HG03064 (cell line): ENCODE results near the gene ISLR2.

Experiments used
- ATAC-seq: cut with Tn5 transposase; IDR thresholded peaks from one replicate; pipeline ENCODE4 v1.9.1; 2021; ENCODE audit warnings: low read depth; ENCODE audit not compliant: unreplicated experiment

Gene ISLR2

GRCh38 chr15:74128785-74129585 lies 1.4 kb upstream of the ISLR2 start:
- ATAC-seq = no peak

- no peak for ATAC-seq
Measured at GRCh38 chr15:74129586-74130154, 716 bp upstream of the ISLR2 start.

- ATAC-seq = no peak
Measured at GRCh38 chr15:74130849-74131627, 652 bp downstream of the ISLR2 start.

- no peak for ATAC-seq
Measured at GRCh38 chr15:74131628-74132413, 1.4 kb downstream of the ISLR2 start.

GRCh38 chr15:74132681-74133651 lies 2.6 kb downstream of the ISLR2 start:
- ATAC-seq = no peak

- ATAC-seq = no peak
Measured at GRCh38 chr15:74133694-74134386, 3.5 kb downstream of the ISLR2 start.

- no peak for ATAC-seq
Measured at GRCh38 chr15:74134387-74135027, 4.1 kb downstream of the ISLR2 start.

- no peak for ATAC-seq
Measured at GRCh38 chr15:74135041-74135565, 4.7 kb downstream of the ISLR2 start.

- no peak for ATAC-seq
Measured at GRCh38 chr15:74136540-74136813, 6.1 kb downstream of the ISLR2 start.

- no peak for ATAC-seq
Measured at GRCh38 chr15:74136814-74137536, 6.6 kb downstream of the ISLR2 start.

- ATAC-seq = no peak
Measured at GRCh38 chr15:74137537-74137894, 7.1 kb downstream of the ISLR2 start.

GRCh38 chr15:74138642-74139041 lies 8.3 kb downstream of the ISLR2 start:
- ATAC-seq = no peak

- no peak for ATAC-seq
Measured at GRCh38 chr15:74141591-74141990, 11.2 kb downstream of the ISLR2 start.

GRCh38 chr15:74144153-74144775 lies 13.9 kb downstream of the ISLR2 start:
- no peak for ATAC-seq

GRCh38 chr15:74146277-74146800 lies 16.0 kb downstream of the ISLR2 start:
- ATAC-seq = no peak

- no peak for ATAC-seq
Measured at GRCh38 chr15:74147051-74147450, 16.7 kb downstream of the ISLR2 start.

- no peak for ATAC-seq
Measured at GRCh38 chr15:74155766-74156417, 25.5 kb downstream of the ISLR2 start.
